Caco-2 (cell line): ENCODE data around the gene PPP2CA. TPM values are rescaled to one million over a fixed set of nuclear protein-coding genes. Genes with fewer than 3 reads are reported as not detected.
A peak's percentile ranks its signal among the peaks of the same experiment; 100 is the strongest.
"Not testable (repeated sequence)": the region's sequence is repeated elsewhere in the genome, so short reads cannot be mapped to it uniquely, and the experiment has no call there.

Experiments
- BruUV-seq: library from RNA; stranded (reverse); fragments of 400-500 nt; replicated peaks from 2 replicates; lab custom pipeline; 2021; lab: Mats Ljungman, UMichigan
- CTCF ChIA-PET: fragments of 300-600 bp; sonication (Branson Sonifier 250); formaldehyde crosslinking; loops from one replicate; lab custom pipeline; 2022; ENCODE audit warnings: antibody characterized with exemption; lab: Charles Lee
- POLR2A ChIA-PET: fragments of 300-600 bp; sonication (Branson Sonifier 250); formaldehyde crosslinking; loops from one replicate; lab custom pipeline; 2022; ENCODE audit warnings: antibody characterized with exemption; lab: Charles Lee
- DNase-seq, 2 experiments: peaks; one replicate each; pipeline versions ENCODE4 v3.0.0 to v3.0.0-alpha.2; 2020 to 2022
- H3K27me3 ChIP-seq: replicated peaks from 2 replicates; pipeline ENCODE4 v1.6.0; 2011; ENCODE audit warnings: low read length; ENCODE audit not compliant: control insufficient read depth, insufficient read depth
- H3K36me3 ChIP-seq: 2 replicates; pipeline ENCODE4 v1.5.1; 2011; ENCODE audit warnings: low read length; ENCODE audit not compliant: control insufficient read depth, insufficient read depth
- H3K4me1 ChIP-seq: fragments of 250-450 bp; sonication (Bioruptor Pico); 2 replicates; pipeline ENCODE4 v1.5.1; 2020; ENCODE audit warnings: mild to moderate bottlenecking
- H3K4me3 ChIP-seq: 2 replicates; pipeline ENCODE4 v1.5.1; 2011; ENCODE audit warnings: low read depth, mild to moderate bottlenecking, control low read depth, low read length
- H3K9me3 ChIP-seq: fragments of 250-450 bp; sonication (Bioruptor Pico); 2 replicates; pipeline ENCODE4 v1.5.1; 2020; ENCODE audit warnings: mild to moderate bottlenecking, moderate library complexity
- H3K27ac Mint-ChIP-seq: one replicate; pipeline ENCODE4 v1.8.0; 2022; ENCODE audit warnings: mixed read lengths; ENCODE audit not compliant: unreplicated experiment
- H3K27me3 Mint-ChIP-seq: one replicate; pipeline ENCODE4 v1.8.0; 2022; ENCODE audit warnings: mixed read lengths; ENCODE audit not compliant: insufficient read depth, unreplicated experiment
- H3K36me3 Mint-ChIP-seq: one replicate; pipeline ENCODE4 v1.8.0; 2022; ENCODE audit warnings: mild to moderate bottlenecking, mixed read lengths; ENCODE audit not compliant: insufficient read depth, unreplicated experiment
- H3K4me1 Mint-ChIP-seq: one replicate; pipeline ENCODE4 v1.8.0; 2022; ENCODE audit warnings: low read depth, mixed read lengths; ENCODE audit not compliant: unreplicated experiment
- H3K4me3 Mint-ChIP-seq: one replicate; pipeline ENCODE4 v1.8.0; 2022; ENCODE audit warnings: mild to moderate bottlenecking, moderate library complexity, mixed read lengths; ENCODE audit not compliant: unreplicated experiment
- H3K9me3 Mint-ChIP-seq: one replicate; pipeline ENCODE4 v1.8.0; 2022; ENCODE audit warnings: mixed read lengths; ENCODE audit not compliant: unreplicated experiment
- intact Hi-C: fragments of 100-400 bp; cut with micrococcal nuclease; formaldehyde crosslinking; loops from one replicate; pipeline ENCODE4 v1.10.0; 2022; ENCODE audit not compliant: unreplicated experiment
- total RNA-seq: library from RNA; stranded (reverse); gene quantifications from 2 replicates; pipeline ENCODE4 v1.2.3, GENCODE V29; 2022
- TF ChIP-seq, protein P1 (sequence below), 2 experiments: fragments of 200-600 bp in 1 of 2; IDR thresholded peaks; 1 replicate in 1 of 2; 2 replicates in 1 of 2; pipeline versions ENCODE4 v1.5.1 to v1.8.0; 2011 to 2022; ENCODE audit warnings: antibody characterized with exemption in 1 of 2, control low read depth in 1 of 2, inconsistent platforms in 1 of 2, low read depth in 1 of 2, low read length in 1 of 2, mild to moderate bottlenecking in 1 of 2, moderate library complexity in 1 of 2; ENCODE audit not compliant: insufficient read depth in 1 of 2, severe bottlenecking in 1 of 2, unreplicated experiment in 1 of 2

The PPP2CA gene
- total RNA-seq, 1 experiment from 2014 or later = 224 TPM

DNA sequence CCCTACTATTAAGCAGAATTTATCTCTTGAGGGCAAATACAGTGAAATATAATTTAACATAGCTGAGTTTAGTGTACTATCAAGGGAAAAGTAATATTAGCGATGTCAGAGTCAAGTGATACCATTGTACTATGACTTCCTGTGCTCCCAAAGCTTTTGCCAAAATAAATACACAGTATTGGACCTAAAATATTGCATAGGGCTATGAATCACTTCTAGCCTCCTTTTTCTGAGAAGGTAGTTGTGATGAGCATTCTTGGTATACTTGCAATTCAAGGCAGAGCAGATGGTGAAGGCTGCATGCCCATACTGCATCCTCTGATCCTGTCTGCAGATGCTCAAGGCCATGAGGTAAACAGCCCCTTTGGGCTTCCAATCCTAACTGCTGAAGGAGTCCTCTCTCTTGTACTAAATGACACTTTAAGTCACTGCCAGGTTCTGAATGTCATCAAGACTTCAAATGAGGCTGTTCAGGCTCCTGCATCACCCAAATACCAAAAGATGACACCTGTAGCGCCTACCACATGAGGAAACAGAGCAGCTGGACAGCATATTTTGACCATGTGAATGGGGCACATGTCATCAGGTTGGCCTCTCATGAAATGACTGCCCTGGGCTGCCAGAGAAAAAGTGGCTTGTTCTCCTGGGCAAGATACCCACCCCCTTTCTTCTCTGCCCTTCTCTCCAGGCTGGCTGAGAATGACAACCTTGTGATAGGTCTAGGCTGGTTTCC, 29.7 kb upstream of the PPP2CA start:
- Mint-ChIP-seq H3K36me3 (no peaks in the 10 kb centered on the region), H3K4me3 (no peak overlapping the region), H3K9me3 (no peaks in the 10 kb centered on the region), H3K27ac (no peak overlapping the region), H3K4me1 (peaks cover 8% of the 10 kb centered on the region), H3K27me3 (no peaks in the 10 kb centered on the region)
- Histone ChIP-seq H3K4me1 (peaks cover 10% of the 10 kb centered on the region; the same call in 1 of the 2 replicates), H3K4me3 (no peak overlapping the region), H3K36me3 (no peaks in the 10 kb centered on the region), H3K9me3 (no peaks in the 10 kb centered on the region), H3K27me3 (no peaks in the 10 kb centered on the region)
- BruUV-seq = no TSS peak
- CTCF ChIA-PET = no interaction called here
- POLR2A ChIA-PET = no interaction called here
- TF ChIP-seq, protein P1, sequence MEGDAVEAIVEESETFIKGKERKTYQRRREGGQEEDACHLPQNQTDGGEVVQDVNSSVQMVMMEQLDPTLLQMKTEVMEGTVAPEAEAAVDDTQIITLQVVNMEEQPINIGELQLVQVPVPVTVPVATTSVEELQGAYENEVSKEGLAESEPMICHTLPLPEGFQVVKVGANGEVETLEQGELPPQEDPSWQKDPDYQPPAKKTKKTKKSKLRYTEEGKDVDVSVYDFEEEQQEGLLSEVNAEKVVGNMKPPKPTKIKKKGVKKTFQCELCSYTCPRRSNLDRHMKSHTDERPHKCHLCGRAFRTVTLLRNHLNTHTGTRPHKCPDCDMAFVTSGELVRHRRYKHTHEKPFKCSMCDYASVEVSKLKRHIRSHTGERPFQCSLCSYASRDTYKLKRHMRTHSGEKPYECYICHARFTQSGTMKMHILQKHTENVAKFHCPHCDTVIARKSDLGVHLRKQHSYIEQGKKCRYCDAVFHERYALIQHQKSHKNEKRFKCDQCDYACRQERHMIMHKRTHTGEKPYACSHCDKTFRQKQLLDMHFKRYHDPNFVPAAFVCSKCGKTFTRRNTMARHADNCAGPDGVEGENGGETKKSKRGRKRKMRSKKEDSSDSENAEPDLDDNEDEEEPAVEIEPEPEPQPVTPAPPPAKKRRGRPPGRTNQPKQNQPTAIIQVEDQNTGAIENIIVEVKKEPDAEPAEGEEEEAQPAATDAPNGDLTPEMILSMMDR (IDR thresholded peaks at IDR 0.05; ENCODE audit: insufficient read depth in 1 of 2, low read depth in 1 of 2, low read length in 1 of 2, severe bottlenecking in 1 of 2, unreplicated experiment in 1 of 2) = no peak
- intact Hi-C loops = no loop called here
- no peak for DNase-seq

DNA sequence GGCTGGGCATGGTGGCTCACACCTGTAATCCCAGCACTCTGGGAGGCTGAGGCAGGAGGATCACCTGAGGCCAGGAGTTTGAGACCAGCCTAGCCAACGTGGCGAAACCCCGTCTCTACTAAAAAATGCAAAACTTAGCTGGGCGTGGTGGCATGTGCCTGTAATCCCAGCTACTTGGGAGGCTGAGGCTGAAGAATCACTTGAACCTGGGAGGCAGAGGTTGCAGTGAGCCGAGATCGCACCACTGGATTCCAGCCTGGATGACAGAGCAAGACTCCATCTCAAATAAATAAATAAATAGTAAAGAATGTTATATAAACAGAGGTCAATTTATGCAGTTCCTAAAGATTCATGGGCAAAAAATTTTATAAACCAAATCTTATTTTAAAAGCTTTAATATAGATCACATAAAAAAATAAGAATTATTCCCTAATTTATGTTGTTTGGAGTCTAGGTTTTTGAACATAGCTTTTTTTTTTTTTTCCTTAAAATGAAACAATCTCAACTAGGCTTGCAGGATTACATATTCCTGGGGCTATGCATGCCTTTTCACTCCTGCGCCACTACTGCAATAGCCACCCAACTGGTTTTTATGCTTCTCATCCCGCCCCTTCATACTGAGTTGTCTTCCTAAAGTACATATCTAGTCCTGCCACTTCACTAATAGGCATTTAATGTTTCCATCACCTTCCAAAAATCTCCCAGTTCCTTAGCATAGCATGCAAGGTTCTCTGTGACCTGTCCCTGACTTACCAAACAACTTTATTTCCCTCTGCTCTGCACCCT, 27.7 kb upstream of the PPP2CA start:
- H3K4me3 ChIP-seq, H3K9me3 ChIP-seq, H3K27me3 Mint-ChIP-seq, H3K27ac Mint-ChIP-seq, H3K4me3 Mint-ChIP-seq, H3K36me3 Mint-ChIP-seq, H3K27me3 ChIP-seq, BruUV-seq, H3K36me3 ChIP-seq, intact Hi-C loops, H3K9me3 Mint-ChIP-seq: not testable (repeated sequence)
- H3K4me1 Mint-ChIP-seq = peaks cover 14% of the 10 kb centered on the region
- ChIA-PET CTCF (interaction anchor here (0.7 to 1.1 kb wide), 2 partner anchors 161 to 334 kb away, joined by 3 read pairs; no protein-coding TSS in a partner anchor), POLR2A (interaction anchor here (0.6 kb wide), 1 partner anchor 21 kb away, joined by 5 read pairs; no protein-coding TSS in a partner anchor)
- H3K4me1 ChIP-seq = peaks cover 14% of the 10 kb centered on the region; the same call in 1 of the 2 replicates
- DNase-seq = peak in 1 of 2 experiments; percentile 35

DNA sequence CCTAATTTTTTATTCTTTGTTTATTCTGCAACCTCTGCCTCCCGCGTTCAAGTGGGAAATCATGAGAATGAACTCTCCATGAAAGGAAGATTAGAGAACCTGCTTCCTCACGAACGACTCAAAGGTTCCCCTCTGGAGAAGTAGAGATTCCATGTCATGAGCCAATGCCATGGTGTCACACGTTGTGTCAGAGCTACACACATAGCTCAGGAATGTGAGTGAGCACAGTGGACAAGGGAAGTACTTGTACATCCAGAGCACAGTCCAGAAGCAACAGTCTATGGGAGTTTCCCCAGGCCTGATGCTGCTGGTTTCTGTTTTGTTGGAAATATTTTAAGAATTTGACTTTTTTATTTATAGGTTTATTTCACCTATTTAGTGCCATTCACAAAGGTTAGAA, 26.8 kb upstream of the PPP2CA start:
- Histone ChIP-seq H3K9me3 (no peaks in the 10 kb centered on the region), H3K4me1 (peaks cover 16% of the 10 kb centered on the region), H3K36me3 (no peaks in the 10 kb centered on the region), H3K27me3 (no peaks in the 10 kb centered on the region), H3K4me3 (no peak overlapping the region)
- intact Hi-C loops = no loop called here
- H3K4me3 Mint-ChIP-seq = no peak overlapping the region
- no peak overlapping the region for H3K27ac Mint-ChIP-seq
- H3K36me3 Mint-ChIP-seq = no peaks in the 10 kb centered on the region
- H3K4me1 Mint-ChIP-seq = peaks cover 14% of the 10 kb centered on the region
- POLR2A ChIA-PET = no interaction called here
- H3K9me3 Mint-ChIP-seq = no peaks in the 10 kb centered on the region
- DNase-seq = peak in 1 of 2 experiments; percentile 18
- BruUV-seq = no TSS peak
- TF ChIP-seq, protein P1 (IDR thresholded peaks at IDR 0.05; ENCODE audit: insufficient read depth in 1 of 2, low read depth in 1 of 2, low read length in 1 of 2, severe bottlenecking in 1 of 2, unreplicated experiment in 1 of 2) = no peak
- CTCF ChIA-PET = interaction anchor here (0.5 kb wide), 1 partner anchor 27 kb away, joined by 6 read pairs; the partner anchor contains the start of gene PPP2CA
- no peaks in the 10 kb centered on the region for H3K27me3 Mint-ChIP-seq
